ENCODE measurements around the gene FAM204A. TPM values are rescaled to one million over a fixed set of nuclear protein-coding genes. Genes with fewer than 3 reads are reported as not detected.

Gene FAM204A
- total RNA-seq, 2 donors from 2014 or later: 53.9 to 62.0 TPM

DNA sequence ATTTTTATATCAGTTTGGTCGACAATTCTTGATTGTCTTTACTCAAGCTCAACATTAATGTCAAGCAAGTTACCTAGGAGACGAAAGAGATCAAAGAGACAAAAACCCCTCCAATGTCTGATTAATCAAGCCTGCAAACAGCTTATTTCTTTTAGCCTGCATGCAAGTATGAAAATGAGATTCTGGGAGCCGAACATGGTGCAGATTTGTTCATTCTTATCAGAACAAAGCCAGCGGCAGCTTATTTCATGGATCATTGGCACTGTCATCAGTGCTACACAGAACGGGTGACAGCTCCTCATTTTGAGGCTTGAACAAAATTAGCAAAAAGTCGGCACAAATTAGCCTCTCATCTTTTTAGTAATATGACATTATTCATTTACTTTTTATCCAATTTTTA is 26.5 kb downstream of the FAM204A start:
- H3K27me3 Mint-ChIP-seq: no peaks in the 10 kb centered on the region
- H3K27ac Mint-ChIP-seq: no peak overlapping the region
- H3K4me3 Mint-ChIP-seq: no peak overlapping the region
- no peaks in the 10 kb centered on the region for H3K36me3 Mint-ChIP-seq (ENCODE audit: low read depth)
- H3K4me1 Mint-ChIP-seq: peaks cover 4% of the 10 kb centered on the region
- ATAC-seq: no peak
- no peak for DNase-seq
- no peaks in the 10 kb centered on the region for H3K9me3 ChIP-seq (ENCODE audit: control insufficient read depth, low read length, poor library complexity, severe bottlenecking)

DNA sequence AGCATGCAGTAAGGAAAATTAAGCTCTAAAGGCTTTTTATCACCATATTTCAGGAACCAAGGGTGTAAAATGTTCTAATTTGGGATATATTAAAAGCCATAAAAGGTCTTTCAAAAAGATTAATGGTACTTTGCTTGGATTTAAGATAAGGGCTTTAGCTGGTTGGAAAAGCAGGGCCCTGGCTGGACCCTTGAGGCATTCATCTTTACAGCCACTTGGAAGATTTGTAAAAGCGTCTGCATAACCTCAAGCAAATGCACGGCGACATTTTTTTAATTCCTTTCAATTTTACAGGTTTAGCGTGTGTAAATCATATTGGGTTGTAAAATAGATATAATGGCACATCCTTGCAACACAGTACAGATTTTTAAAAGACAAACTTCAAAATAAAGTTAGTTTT is 27.2 kb downstream of the FAM204A start:
- Mint-ChIP-seq H3K36me3 (ENCODE audit: low read depth) (no peaks in the 10 kb centered on the region), H3K4me3 (no peak overlapping the region), H3K27me3 (no peaks in the 10 kb centered on the region), H3K27ac (no peak overlapping the region), H3K4me1 (peaks cover 4% of the 10 kb centered on the region)
- no peak for DNase-seq
- no peak for ATAC-seq
- no peaks in the 10 kb centered on the region for H3K9me3 ChIP-seq (ENCODE audit: control insufficient read depth, low read length, poor library complexity, severe bottlenecking)

DNA sequence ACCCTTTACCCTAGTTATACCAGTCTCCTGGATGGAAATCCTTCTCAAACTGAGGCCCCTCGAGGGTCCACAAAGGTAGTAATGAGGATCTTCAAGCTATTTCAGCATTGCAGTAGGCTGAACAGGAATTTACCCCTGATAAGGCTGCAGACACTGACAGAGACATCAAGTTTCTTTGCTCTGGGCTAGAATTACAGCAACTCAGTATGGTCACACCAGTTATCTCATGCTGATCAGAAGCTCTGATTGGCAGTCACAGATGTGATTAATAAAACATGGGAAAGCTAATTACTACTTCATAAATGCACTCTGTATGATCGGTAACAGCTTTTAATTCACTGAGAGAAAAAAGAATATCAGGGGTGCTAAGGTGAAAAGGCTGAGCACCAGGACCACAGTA is 30.6 kb downstream of the FAM204A start:
- DNase-seq (no peak), ATAC-seq (no peak)
- no peaks in the 10 kb centered on the region for H3K27me3 Mint-ChIP-seq
- H3K27ac Mint-ChIP-seq: no peak overlapping the region
- peaks cover 4% of the 10 kb centered on the region for H3K4me1 Mint-ChIP-seq
- peaks cover 3% of the 10 kb centered on the region for H3K36me3 Mint-ChIP-seq (ENCODE audit: low read depth)
- H3K4me3 Mint-ChIP-seq: no peak overlapping the region
- no peaks in the 10 kb centered on the region for H3K9me3 ChIP-seq (ENCODE audit: control insufficient read depth, low read length, poor library complexity, severe bottlenecking)

DNA sequence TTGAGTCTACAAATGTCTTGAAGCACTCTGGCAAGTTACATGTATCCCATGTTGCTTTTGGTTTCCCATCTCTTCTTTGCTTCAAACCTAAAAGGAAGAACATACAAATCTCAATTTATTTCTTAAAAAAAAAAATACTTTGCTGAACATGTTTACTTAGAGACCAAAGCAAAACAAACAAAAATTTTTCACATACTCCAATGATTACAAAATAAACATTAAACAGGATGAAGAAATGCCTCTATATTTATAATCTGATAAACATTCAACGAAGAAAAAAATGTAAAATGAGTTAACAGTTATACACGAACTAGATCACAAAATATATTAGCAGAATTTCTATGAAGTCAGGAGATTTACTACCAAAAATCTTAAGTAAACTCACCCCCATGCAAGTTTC is 31.3 kb downstream of the FAM204A start:
- Mint-ChIP-seq H3K27ac (no peak overlapping the region), H3K4me1 (peaks cover 4% of the 10 kb centered on the region), H3K27me3 (no peaks in the 10 kb centered on the region), H3K4me3 (no peak overlapping the region), H3K36me3 (ENCODE audit: low read depth) (peaks cover 3% of the 10 kb centered on the region)
- no peaks in the 10 kb centered on the region for H3K9me3 ChIP-seq (ENCODE audit: control insufficient read depth, low read length, poor library complexity, severe bottlenecking)
- ATAC-seq (no peak), DNase-seq (no peak)

DNA sequence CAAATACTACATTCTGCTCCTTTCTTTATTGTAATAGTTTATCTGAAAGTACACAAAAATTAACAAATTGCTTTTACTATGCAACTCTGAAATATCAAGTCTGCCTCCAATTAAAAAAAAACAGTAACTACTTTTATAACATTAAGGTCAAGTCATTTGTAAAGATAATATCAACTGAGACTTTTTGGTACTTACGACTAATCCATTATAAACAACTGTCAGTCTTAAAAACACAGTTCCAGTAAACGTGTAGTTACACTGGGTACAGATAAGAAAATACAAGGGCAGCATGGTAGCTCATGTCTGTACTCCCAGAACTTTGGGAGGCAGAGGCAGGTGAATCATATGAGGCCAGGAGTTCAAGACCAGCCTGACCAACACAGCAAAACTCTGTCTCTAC is 32.2 kb downstream of the FAM204A start:
- ATAC-seq: no peak
- Mint-ChIP-seq H3K27ac (no peak overlapping the region), H3K4me1 (peaks cover 4% of the 10 kb centered on the region), H3K27me3 (no peaks in the 10 kb centered on the region), H3K4me3 (no peak overlapping the region), H3K36me3 (ENCODE audit: low read depth) (peaks cover 5% of the 10 kb centered on the region)
- DNase-seq: no peak
- H3K9me3 ChIP-seq (ENCODE audit: control insufficient read depth, low read length, poor library complexity, severe bottlenecking): no peaks in the 10 kb centered on the region

DNA sequence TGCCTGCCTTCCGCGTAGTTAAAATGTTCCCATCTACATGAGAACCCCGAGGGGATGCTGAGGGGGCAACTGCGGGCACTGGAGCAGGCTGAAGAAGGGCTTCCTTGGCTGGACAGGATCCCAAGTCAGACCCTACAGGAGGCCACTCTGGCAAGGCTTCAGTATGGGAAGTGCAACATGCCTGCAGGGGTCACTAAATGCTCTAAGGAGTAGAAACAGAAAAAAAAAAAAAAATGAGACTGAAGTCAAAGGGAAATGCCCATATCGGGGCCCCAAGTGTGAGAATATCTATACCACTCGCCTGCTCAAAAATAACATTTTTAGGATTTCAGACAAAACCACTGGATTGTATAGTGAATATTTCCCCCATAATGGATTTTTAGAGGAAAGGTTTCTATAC is 33.5 kb downstream of the FAM204A start:
- no peak for ATAC-seq
- peaks cover 4% of the 10 kb centered on the region for H3K4me1 Mint-ChIP-seq
- peaks cover 7% of the 10 kb centered on the region for H3K36me3 Mint-ChIP-seq (ENCODE audit: low read depth)
- no peak overlapping the region for H3K27ac Mint-ChIP-seq
- no peaks in the 10 kb centered on the region for H3K27me3 Mint-ChIP-seq
- DNase-seq: no peak
- no peak overlapping the region for H3K4me3 Mint-ChIP-seq
- H3K9me3 ChIP-seq (ENCODE audit: control insufficient read depth, low read length, poor library complexity, severe bottlenecking): no peaks in the 10 kb centered on the region

DNA sequence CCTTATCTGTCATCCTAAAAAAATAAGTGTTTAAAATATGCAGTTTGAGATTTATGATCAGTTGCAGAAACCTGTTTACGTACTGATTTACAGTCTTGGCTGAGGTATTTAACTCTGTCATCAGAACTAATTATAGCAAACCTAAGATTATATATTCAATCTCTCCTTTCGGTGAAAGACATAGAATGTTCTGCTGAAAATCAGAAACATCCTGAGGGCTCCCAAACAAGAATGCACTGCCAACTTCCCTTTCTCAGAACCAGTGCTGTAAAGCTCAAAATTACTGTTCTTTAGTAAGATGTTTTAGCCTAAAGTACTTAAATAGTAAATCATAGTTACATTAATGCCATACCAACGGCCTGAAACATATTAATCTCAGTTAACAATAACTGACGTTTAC is 34.3 kb downstream of the FAM204A start:
- H3K4me1 Mint-ChIP-seq: peaks cover 4% of the 10 kb centered on the region
- H3K36me3 Mint-ChIP-seq (ENCODE audit: low read depth): peaks cover 7% of the 10 kb centered on the region
- no peak for DNase-seq
- H3K27ac Mint-ChIP-seq: no peak overlapping the region
- no peak for ATAC-seq
- H3K27me3 Mint-ChIP-seq: no peaks in the 10 kb centered on the region
- H3K4me3 Mint-ChIP-seq: no peak overlapping the region
- no peaks in the 10 kb centered on the region for H3K9me3 ChIP-seq (ENCODE audit: control insufficient read depth, low read length, poor library complexity, severe bottlenecking)

DNA sequence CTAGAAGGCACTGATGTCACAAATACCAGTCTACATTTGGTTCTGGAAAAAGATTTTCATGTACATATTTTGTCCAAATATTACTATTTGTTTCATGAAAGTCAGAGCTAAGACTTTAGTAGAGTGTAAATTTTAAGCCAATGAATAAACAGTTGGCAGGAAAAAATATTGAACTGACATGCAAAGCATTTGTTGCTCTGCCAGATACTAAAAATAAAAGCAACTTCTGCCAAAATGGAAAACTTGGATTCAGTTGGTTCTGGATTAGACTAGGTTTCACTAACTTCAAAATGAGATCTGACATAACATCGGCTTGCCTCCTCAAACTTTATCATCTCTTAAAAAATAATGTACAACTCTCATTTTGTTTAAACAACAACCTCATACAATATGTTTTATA is 34.9 kb downstream of the FAM204A start:
- peaks cover 7% of the 10 kb centered on the region for H3K36me3 Mint-ChIP-seq (ENCODE audit: low read depth)
- DNase-seq (no peak), ATAC-seq (no peak)
- H3K9me3 ChIP-seq (ENCODE audit: control insufficient read depth, low read length, poor library complexity, severe bottlenecking): no peaks in the 10 kb centered on the region
- H3K27me3 Mint-ChIP-seq: no peaks in the 10 kb centered on the region
- no peak overlapping the region for H3K4me3 Mint-ChIP-seq
- H3K27ac Mint-ChIP-seq: no peak overlapping the region
- peaks cover 2% of the 10 kb centered on the region for H3K4me1 Mint-ChIP-seq

DNA sequence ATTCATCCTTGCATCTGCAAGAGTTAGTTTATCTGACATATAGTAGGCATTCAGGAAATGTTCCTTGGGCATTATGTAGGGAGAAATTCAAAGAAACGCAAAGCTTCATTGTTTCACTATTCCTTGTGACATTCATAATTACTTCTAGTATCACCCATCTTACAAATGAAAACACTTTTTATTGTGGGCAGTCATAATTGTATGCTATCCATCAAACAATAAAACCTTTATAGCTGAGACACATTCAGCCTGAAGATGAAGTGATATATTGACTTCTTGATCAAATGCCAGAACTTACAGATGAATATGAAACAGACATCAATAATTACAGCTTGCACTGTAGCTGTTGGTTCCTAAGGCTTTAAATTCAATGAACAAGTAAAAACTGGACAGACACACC is 36.4 kb downstream of the FAM204A start:
- DNase-seq (no peak), ATAC-seq (no peak)
- Mint-ChIP-seq H3K4me1 (no peaks in the 10 kb centered on the region), H3K4me3 (no peak overlapping the region), H3K36me3 (ENCODE audit: low read depth) (peaks cover 7% of the 10 kb centered on the region), H3K27me3 (no peaks in the 10 kb centered on the region), H3K27ac (no peak overlapping the region)
- H3K9me3 ChIP-seq (ENCODE audit: control insufficient read depth, low read length, poor library complexity, severe bottlenecking): no peaks in the 10 kb centered on the region

DNA sequence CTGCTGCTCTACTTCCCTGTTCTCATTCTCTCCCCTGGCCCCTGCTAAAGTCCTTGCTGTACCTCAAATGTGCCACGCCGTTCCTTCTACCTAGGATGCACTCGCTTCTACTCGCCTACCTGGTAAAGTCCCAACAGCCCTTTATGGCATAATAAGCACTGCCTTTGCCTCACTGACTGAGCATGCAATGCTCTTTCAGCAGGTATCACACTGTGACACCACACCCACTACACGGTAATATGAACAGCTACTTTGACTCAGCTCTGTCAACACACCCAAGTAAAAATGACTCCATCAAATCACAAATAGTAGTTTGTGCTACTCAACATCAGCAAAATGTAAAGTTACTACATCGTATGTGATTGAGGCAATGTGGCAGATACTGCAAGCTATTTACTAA is 37.6 kb downstream of the FAM204A start:
- H3K9me3 ChIP-seq (ENCODE audit: control insufficient read depth, low read length, poor library complexity, severe bottlenecking): no peaks in the 10 kb centered on the region
- H3K4me1 Mint-ChIP-seq: no peaks in the 10 kb centered on the region
- no peak overlapping the region for H3K27ac Mint-ChIP-seq
- H3K27me3 Mint-ChIP-seq: no peaks in the 10 kb centered on the region
- H3K36me3 Mint-ChIP-seq (ENCODE audit: low read depth): peaks cover 7% of the 10 kb centered on the region
- no peak overlapping the region for H3K4me3 Mint-ChIP-seq
- ATAC-seq (no peak), DNase-seq (no peak)

DNA sequence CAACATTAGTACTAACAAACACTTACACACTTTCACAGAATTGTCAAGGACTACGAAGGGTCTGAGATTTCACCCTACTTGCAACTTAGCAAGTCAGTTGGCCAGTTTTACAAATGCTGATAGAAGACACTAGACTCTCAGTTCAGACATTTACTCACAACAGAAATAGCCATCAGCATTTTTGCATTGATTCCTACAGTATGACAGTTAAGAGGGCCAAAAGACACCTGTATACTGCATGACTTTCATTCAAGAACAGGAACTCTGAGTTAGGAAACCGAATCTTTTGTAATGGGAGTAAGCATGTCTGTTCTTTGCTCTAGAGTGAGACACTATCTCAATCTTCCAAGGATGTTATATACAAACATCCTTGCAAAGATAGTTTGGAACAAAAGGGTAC is 40.9 kb downstream of the FAM204A start:
- no peak for DNase-seq
- H3K9me3 ChIP-seq (ENCODE audit: control insufficient read depth, low read length, poor library complexity, severe bottlenecking): no peaks in the 10 kb centered on the region
- H3K27me3 Mint-ChIP-seq: no peaks in the 10 kb centered on the region
- no peaks in the 10 kb centered on the region for H3K4me1 Mint-ChIP-seq
- H3K36me3 Mint-ChIP-seq (ENCODE audit: low read depth): peaks cover 4% of the 10 kb centered on the region
- H3K27ac Mint-ChIP-seq: no peak overlapping the region
- H3K4me3 Mint-ChIP-seq: no peak overlapping the region
- no peak for ATAC-seq

DNA sequence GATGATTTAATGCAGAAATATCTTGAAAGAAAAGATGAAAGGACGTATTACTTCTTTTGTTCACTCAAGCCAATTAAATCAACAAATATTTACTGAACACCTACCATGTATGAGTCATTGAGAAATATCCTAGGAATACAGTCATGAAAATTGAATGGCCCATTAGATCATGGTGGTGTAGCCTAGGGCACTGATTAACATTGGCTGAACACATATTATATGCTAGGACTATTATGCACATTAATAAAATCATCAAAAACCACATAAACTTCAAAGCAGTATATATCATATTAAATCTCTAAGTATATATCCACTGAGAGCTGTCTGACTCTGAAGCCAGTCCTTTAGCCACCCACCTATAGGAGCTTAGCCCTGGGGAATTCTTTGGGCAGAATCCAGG is 41.8 kb downstream of the FAM204A start:
- no peak overlapping the region for H3K27ac Mint-ChIP-seq

DNA sequence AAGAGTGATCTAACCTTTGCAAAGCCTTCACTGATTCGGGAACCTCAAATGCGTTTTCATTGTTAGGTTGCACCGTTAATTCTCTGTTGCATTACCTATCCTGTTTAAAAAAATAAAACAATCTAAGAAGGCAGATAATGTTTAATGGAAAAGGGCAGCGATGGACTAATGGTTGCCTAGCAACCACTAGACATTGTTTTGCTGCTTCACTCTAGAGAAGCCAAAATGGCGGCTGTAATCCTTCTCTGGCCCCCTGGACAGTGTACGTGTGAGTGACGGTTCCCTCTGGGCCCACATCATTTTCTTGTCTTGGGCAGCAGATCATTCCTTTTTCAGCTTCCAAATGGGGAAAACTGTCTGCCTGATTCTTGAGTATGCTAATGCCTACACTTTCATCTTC is 43.3 kb downstream of the FAM204A start:
- H3K27me3 Mint-ChIP-seq: peaks cover 8% of the 10 kb centered on the region
- no peaks in the 10 kb centered on the region for H3K9me3 ChIP-seq (ENCODE audit: control insufficient read depth, low read length, poor library complexity, severe bottlenecking)
- H3K4me3 Mint-ChIP-seq: no peak overlapping the region
- H3K36me3 Mint-ChIP-seq (ENCODE audit: low read depth): peaks cover 3% of the 10 kb centered on the region
- H3K4me1 Mint-ChIP-seq: no peaks in the 10 kb centered on the region
- H3K27ac Mint-ChIP-seq: no peak overlapping the region
- ATAC-seq (no peak), DNase-seq (no peak)

More for the DNA sequence above, 41.8 kb downstream of the FAM204A start:
- H3K36me3 Mint-ChIP-seq (ENCODE audit: low read depth): peaks cover 4% of the 10 kb centered on the region
- DNase-seq: no peak
- H3K4me3 Mint-ChIP-seq: no peak overlapping the region
- no peaks in the 10 kb centered on the region for H3K27me3 Mint-ChIP-seq
- H3K4me1 Mint-ChIP-seq: no peaks in the 10 kb centered on the region
- H3K9me3 ChIP-seq (ENCODE audit: control insufficient read depth, low read length, poor library complexity, severe bottlenecking): no peaks in the 10 kb centered on the region
- ATAC-seq: no peak

DNA sequence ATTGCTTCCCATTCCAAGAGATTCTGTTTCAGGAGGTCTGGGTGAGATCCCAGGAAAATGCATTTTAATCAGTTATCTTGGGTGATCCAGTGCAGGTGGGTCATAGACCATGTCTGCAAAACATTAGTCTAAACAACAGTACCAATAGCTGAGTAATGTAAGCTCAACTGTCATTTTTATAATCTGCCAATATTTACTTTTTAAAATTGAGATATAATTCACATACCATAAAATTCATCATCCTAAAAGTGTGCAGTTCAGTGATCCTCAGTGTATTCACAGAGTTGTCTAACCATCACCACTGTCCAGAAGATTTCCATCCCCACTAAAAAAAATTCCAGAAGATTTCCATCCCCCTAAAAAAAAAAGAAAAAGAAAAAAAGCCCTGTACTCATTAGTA is 51.0 kb downstream of the FAM204A start:
- DNase-seq (no peak), ATAC-seq (no peak)
- H3K4me1 Mint-ChIP-seq: no peaks in the 10 kb centered on the region
- no peak overlapping the region for H3K27ac Mint-ChIP-seq
- no peak overlapping the region for H3K4me3 Mint-ChIP-seq
- H3K9me3 ChIP-seq (ENCODE audit: control insufficient read depth, low read length, poor library complexity, severe bottlenecking): no peaks in the 10 kb centered on the region
- peaks cover 5% of the 10 kb centered on the region for H3K36me3 Mint-ChIP-seq (ENCODE audit: low read depth)
- peaks cover 51% of the 10 kb centered on the region for H3K27me3 Mint-ChIP-seq

Measured in T-helper 17 cell (primary cell).